Gastrocnemius medialis (tissue), 4 donors: ENCODE measurements around the gene NDUFAF4. TPM values are rescaled to one million over a fixed set of nuclear protein-coding genes. Genes with fewer than 3 reads are reported as not detected.

Source experiments
- ATAC-seq, 2 donors: fragments of 150-250 bp; one replicate each; pipeline ENCODE4 v1.9.1; 2016
- DNase-seq, 2 donors: peaks; one replicate each; pipeline ENCODE4 v3.0.0-alpha.2; 2019
- H3K27ac ChIP-seq, 4 donors: fragments of 200-600 bp; sonication (generic); 1 replicate in 1 of 4; 2 replicates in 3 of 4; pipeline ENCODE4 v1.5.1; 2016 to 2018; ENCODE audit warnings: mild to moderate bottlenecking in 2 of 4, moderate library complexity in 1 of 4
- H3K27me3 ChIP-seq, 3 donors: fragments of 200-600 bp; sonication (generic) in 2 of 3; 1 replicate in 1 of 3; 2 replicates in 2 of 3; pipeline versions ENCODE4 v1.5.1 to v1.6.0; 2016 to 2019; ENCODE audit warnings: mild to moderate bottlenecking in 1 of 3, moderate library complexity in 1 of 3
- H3K36me3 ChIP-seq, 2 donors: fragments of 200-600 bp; sonication (generic) in 1 of 2; one replicate each; pipeline ENCODE4 v1.5.1; 2017 to 2018
- H3K4me1 ChIP-seq, 2 donors: fragments of 200-600 bp; sonication (generic) in 1 of 2; one replicate each; pipeline ENCODE4 v1.5.1; 2016 to 2017; ENCODE audit warnings: mild to moderate bottlenecking in 2 of 2
- H3K4me3 ChIP-seq, 4 donors: fragments of 200-600 bp; sonication (generic) in 3 of 4; 1 replicate in 1 of 4; 2 replicates in 3 of 4; pipeline ENCODE4 v1.5.1; 2016 to 2019; ENCODE audit warnings: mild to moderate bottlenecking in 2 of 4
- H3K9me3 ChIP-seq, 3 donors: fragments of 200-600 bp; sonication (generic) in 2 of 3; 1 replicate in 1 of 3; 2 replicates in 2 of 3; pipeline ENCODE4 v1.5.1; 2016 to 2019
- CTCF ChIP-seq, 5 experiments: fragments of 450-650 bp in 3 of 5; fragments of 200-600 bp in 2 of 5; sonication (generic) in 2 of 5; IDR thresholded peaks in 4 of 5; conservative IDR thresholded peaks in 1 of 5; 1 replicate in 4 of 5; 2 replicates in 1 of 5; pipeline ENCODE4 v1.5.1; 2016 to 2019; ENCODE audit warnings: antibody characterized with exemption in 5 of 5, mild to moderate bottlenecking in 3 of 5, moderate library complexity in 3 of 5
- POLR2A ChIP-seq, 2 donors: fragments of 450-650 bp; IDR thresholded peaks; one replicate each; pipeline ENCODE4 v1.6.1; 2017; ENCODE audit warnings: antibody characterized with exemption in 2 of 2, mild to moderate bottlenecking in 2 of 2, moderate library complexity in 2 of 2
- in situ Hi-C, 4 donors: fragments of 200-750 bp; cut with MboI; loops; one replicate each; pipeline versions ENCODE4 v1.15.0 to v1.8.0; 2017; ENCODE audit warnings: low sequenced_read_pairs in 4 of 4
- intact Hi-C: fragments of 100-400 bp; cut with DNase I; formaldehyde crosslinking; loops from one replicate; pipeline ENCODE4 v1.15.1; 2023; ENCODE audit warnings: low total_unique reads
- total RNA-seq, 4 donors: library from RNA; depleted of rRNA; stranded (reverse); fragments of >200 nt; gene quantifications; one replicate each; pipeline versions ENCODE4 v1.1.0 to v1.2.3, GENCODE V29; 2016

The NDUFAF4 gene
- total RNA-seq, 4 donors from 2014 or later, result 31.3 to 63.9 (median 45.8) TPM

DNA sequence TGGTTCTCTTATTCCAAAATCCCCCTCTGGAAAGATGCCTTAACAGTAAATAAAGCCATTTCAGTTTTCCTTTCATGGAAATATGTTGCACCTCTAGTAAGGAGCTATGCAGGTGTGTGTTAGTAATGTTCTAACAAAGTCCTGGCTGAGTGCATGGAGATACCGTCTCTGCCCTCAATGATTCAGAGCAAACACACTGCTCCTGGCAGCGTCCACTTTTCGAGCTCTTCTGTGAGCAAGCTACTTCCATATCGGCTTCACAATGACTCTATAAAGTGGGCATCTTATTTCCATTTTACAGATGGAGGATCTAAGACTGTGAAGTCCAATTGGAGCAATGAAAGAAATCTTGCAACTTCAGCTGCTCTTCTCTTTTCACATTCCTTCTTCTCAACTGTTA is 30.0 kb upstream of the NDUFAF4 start:
- ATAC-seq (no peak), DNase-seq (no peak)
- TF ChIP-seq CTCF (IDR thresholded peaks at IDR 0.05 in 4 of 5, conservative IDR thresholded peaks at IDR 0.05 in 1 of 5), result no peak
- no peak for TF ChIP-seq POLR2A (IDR thresholded peaks at IDR 0.05)
- Histone ChIP-seq H3K27me3 (no peaks in the 10 kb centered on the region), H3K4me1 (no peaks in the 10 kb centered on the region), H3K36me3 (no peaks in the 10 kb centered on the region), H3K27ac (no peak overlapping the region), H3K4me3 (no peak overlapping the region), H3K9me3 (no peaks in the 10 kb centered on the region)
- in situ Hi-C loops, result no loop called here
- intact Hi-C loops, result no loop called here

DNA sequence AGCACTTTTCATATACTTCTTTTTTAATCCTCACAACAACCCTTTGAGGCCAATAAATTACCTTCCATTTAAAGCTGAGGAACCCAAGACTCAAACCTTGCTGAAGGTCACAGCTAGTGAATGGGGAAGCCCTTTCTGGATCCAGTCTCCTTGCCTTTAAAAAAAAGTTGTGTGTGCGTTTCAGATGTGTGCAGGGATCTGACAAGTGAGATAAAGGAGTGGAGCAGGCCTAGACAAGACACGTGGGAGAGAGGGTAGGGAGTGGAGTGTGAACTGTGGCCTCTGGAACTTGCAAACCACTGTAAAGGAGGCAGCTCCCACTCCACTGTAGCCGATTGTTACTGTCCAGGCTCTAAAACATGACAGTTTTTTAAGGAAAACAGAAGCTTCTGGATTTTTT is 28.7 kb upstream of the NDUFAF4 start:
- no peaks in the 10 kb centered on the region for H3K9me3 ChIP-seq
- intact Hi-C loops, result no loop called here
- in situ Hi-C loops, result no loop called here
- TF ChIP-seq CTCF (IDR thresholded peaks at IDR 0.05 in 4 of 5, conservative IDR thresholded peaks at IDR 0.05 in 1 of 5) (no peak), POLR2A (IDR thresholded peaks at IDR 0.05) (no peak)
- H3K27me3 ChIP-seq, result no peaks in the 10 kb centered on the region
- H3K4me1 ChIP-seq, result no peaks in the 10 kb centered on the region
- H3K4me3 ChIP-seq, result no peak overlapping the region
- ATAC-seq (no peak), DNase-seq (no peak)
- no peaks in the 10 kb centered on the region for H3K36me3 ChIP-seq
- H3K27ac ChIP-seq, result no peak overlapping the region

- in situ Hi-C loops, result no loop called here
- ATAC-seq, result no peak
Observed at GRCh38 chr6:96925290-96925687, 27.6 kb upstream of the NDUFAF4 start.

GRCh38 chr6:96923871-96924493 is 26.3 kb upstream of the NDUFAF4 start:
- TF ChIP-seq POLR2A (IDR thresholded peaks at IDR 0.05), result peak in 1 of 2 donors; percentile 6
- no peak for TF ChIP-seq CTCF (IDR thresholded peaks at IDR 0.05 in 4 of 5, conservative IDR thresholded peaks at IDR 0.05 in 1 of 5)
- peak overlapping the region; percentile 55 to 79 (median 70) for H3K4me3 ChIP-seq
- in situ Hi-C loops, result loop anchor here in 1 of 4 donors (25.0 kb wide), 1 partner anchor 463 kb away; no protein-coding TSS in a partner anchor
- intact Hi-C loops, result loop anchor here (1.0 kb wide), 1 partner anchor 27 kb away; the partner anchor contains the start of gene NDUFAF4
- H3K36me3 ChIP-seq, result no peaks in the 10 kb centered on the region
- DNase-seq (no peak), ATAC-seq (peak; percentile 72 to 80)
- no peaks in the 10 kb centered on the region for H3K4me1 ChIP-seq
- H3K9me3 ChIP-seq, result no peaks in the 10 kb centered on the region
- H3K27ac ChIP-seq, result peak overlapping the region; percentile 78 to 90 (median 82)
- H3K27me3 ChIP-seq, result no peaks in the 10 kb centered on the region

More at GRCh38 chr6:96925290-96925687, 27.6 kb upstream of the NDUFAF4 start:
- TF ChIP-seq CTCF (IDR thresholded peaks at IDR 0.05 in 4 of 5, conservative IDR thresholded peaks at IDR 0.05 in 1 of 5) (no peak), POLR2A (IDR thresholded peaks at IDR 0.05) (no peak)
- Histone ChIP-seq H3K9me3 (no peaks in the 10 kb centered on the region), H3K4me1 (no peaks in the 10 kb centered on the region), H3K36me3 (no peaks in the 10 kb centered on the region), H3K27ac (peak overlapping the region in 3 of 4 donors; percentile 71 to 81 (median 78)), H3K4me3 (peak overlapping the region; percentile 55 to 79 (median 70)), H3K27me3 (no peaks in the 10 kb centered on the region)
- no peak for DNase-seq
- intact Hi-C loops, result no loop called here
